Mesodermal cell (in vitro differentiated cells): ENCODE measurements around the gene ALDH1L1.

ENCODE experiments used
- H3K27ac ChIP-seq: 2 replicates; pipeline ENCODE4 v1.7.0; 2013; ENCODE audit warnings: mild to moderate bottlenecking, low read depth, low read length, moderate library complexity; ENCODE audit not compliant: severe bottlenecking
- H3K36me3 ChIP-seq: 2 replicates; pipeline ENCODE4 v1.7.1; 2013; ENCODE audit warnings: mild to moderate bottlenecking, low read length, moderate library complexity; ENCODE audit not compliant: control insufficient read depth, insufficient read depth
- H3K4me1 ChIP-seq: one replicate; pipeline ENCODE4 v1.7.1; 2013; ENCODE audit warnings: mild to moderate bottlenecking, low read length; ENCODE audit not compliant: insufficient read depth, control insufficient read depth, poor library complexity, severe bottlenecking
- H3K4me3 ChIP-seq: 2 replicates; pipeline ENCODE4 v1.7.0; 2013; ENCODE audit warnings: low read length, control low read depth, mild to moderate bottlenecking; ENCODE audit not compliant: insufficient read depth, poor library complexity, severe bottlenecking; ENCODE audit errors: extremely low read depth
- H3K9me3 ChIP-seq: 2 replicates; pipeline ENCODE4 v1.7.1; 2013; ENCODE audit warnings: mild to moderate bottlenecking, low read length, moderate library complexity; ENCODE audit not compliant: control insufficient read depth
- WGBS, 2 experiments: methylation state at CpG; one replicate each; pipeline ENCODE4 v1.1.5; 2013; ENCODE audit warnings: missing lambda C conversion rate in 2 of 2; ENCODE audit not compliant: insufficient coverage in 2 of 2; 5-methylcytosine and 5-hydroxymethylcytosine counted together

ALDH1L1 gene

GRCh38 chr3:126161309-126161708, 19.1 kb downstream of the ALDH1L1 start:
- no peak overlapping the region for H3K27ac ChIP-seq
- WGBS, 2 experiments: no CpG with 5 or more reads among the region's 5 CpGs
- H3K4me3 ChIP-seq: no peak overlapping the region
- H3K9me3 ChIP-seq: no peaks in the 10 kb centered on the region
- H3K4me1 ChIP-seq: no peaks in the 10 kb centered on the region
- H3K36me3 ChIP-seq: no peaks in the 10 kb centered on the region

- no peaks in the 10 kb centered on the region for H3K9me3 ChIP-seq
- WGBS, 2 experiments: 91 to 98% methylated on average over 7 to 10 of the region's 10 CpGs
- no peak overlapping the region for H3K27ac ChIP-seq
- no peaks in the 10 kb centered on the region for H3K4me1 ChIP-seq
- no peaks in the 10 kb centered on the region for H3K36me3 ChIP-seq
- no peak overlapping the region for H3K4me3 ChIP-seq
Measured at GRCh38 chr3:126160243-126161210, 19.9 kb downstream of the ALDH1L1 start.

- no peak overlapping the region for H3K27ac ChIP-seq
- no peak overlapping the region for H3K4me3 ChIP-seq
- H3K9me3 ChIP-seq: no peaks in the 10 kb centered on the region
- no peaks in the 10 kb centered on the region for H3K36me3 ChIP-seq
- no peaks in the 10 kb centered on the region for H3K4me1 ChIP-seq
- 100% methylated on average over 1 of the region's 1 CpG; no CpG with 5 or more reads in 1 of the 2 experiments for WGBS, 2 experiments
Measured at GRCh38 chr3:126159476-126159875, 20.9 kb downstream of the ALDH1L1 start.

- Histone ChIP-seq H3K9me3 (no peaks in the 10 kb centered on the region), H3K27ac (no peak overlapping the region), H3K4me1 (no peaks in the 10 kb centered on the region), H3K36me3 (no peaks in the 10 kb centered on the region), H3K4me3 (no peak overlapping the region)
- WGBS, 2 experiments: 93% methylated on average over 5 to 6 of the region's 7 CpGs
Measured at GRCh38 chr3:126158912-126159454, 21.4 kb downstream of the ALDH1L1 start.

- 90 to 93% methylated on average over 17 to 18 of the region's 18 CpGs for WGBS, 2 experiments
- no peak overlapping the region for H3K4me3 ChIP-seq
- no peak overlapping the region for H3K27ac ChIP-seq
- H3K9me3 ChIP-seq: no peaks in the 10 kb centered on the region
- no peaks in the 10 kb centered on the region for H3K36me3 ChIP-seq
- H3K4me1 ChIP-seq: no peaks in the 10 kb centered on the region
Measured at GRCh38 chr3:126158016-126158911, 22.1 kb downstream of the ALDH1L1 start.

- WGBS, 2 experiments: 97 to 99% methylated on average over 15 to 18 of the region's 26 CpGs
- H3K4me3 ChIP-seq: no peak overlapping the region
- no peak overlapping the region for H3K27ac ChIP-seq
- no peaks in the 10 kb centered on the region for H3K36me3 ChIP-seq
- no peaks in the 10 kb centered on the region for H3K9me3 ChIP-seq
- no peaks in the 10 kb centered on the region for H3K4me1 ChIP-seq
Measured at GRCh38 chr3:126157083-126157768, 23.2 kb downstream of the ALDH1L1 start.

- H3K27ac ChIP-seq: no peak overlapping the region
- no peak overlapping the region for H3K4me3 ChIP-seq
- no peaks in the 10 kb centered on the region for H3K4me1 ChIP-seq
- 89 to 100% methylated on average over 3 to 7 of the region's 8 CpGs for WGBS, 2 experiments
- H3K36me3 ChIP-seq: no peaks in the 10 kb centered on the region
- H3K9me3 ChIP-seq: no peaks in the 10 kb centered on the region
Measured at GRCh38 chr3:126156468-126156867, 23.9 kb downstream of the ALDH1L1 start.

- Histone ChIP-seq H3K4me1 (no peaks in the 10 kb centered on the region), H3K9me3 (no peaks in the 10 kb centered on the region), H3K27ac (no peak overlapping the region), H3K4me3 (no peak overlapping the region), H3K36me3 (no peaks in the 10 kb centered on the region)
- WGBS, 2 experiments: 71 to 76% methylated on average over 4 to 6 of the region's 6 CpGs
Measured at GRCh38 chr3:126155819-126156218, 24.6 kb downstream of the ALDH1L1 start.

GRCh38 chr3:126155280-126155640, 25.1 kb downstream of the ALDH1L1 start:
- no peaks in the 10 kb centered on the region for H3K4me1 ChIP-seq
- no peaks in the 10 kb centered on the region for H3K9me3 ChIP-seq
- no peak overlapping the region for H3K4me3 ChIP-seq
- H3K36me3 ChIP-seq: no peaks in the 10 kb centered on the region
- no peak overlapping the region for H3K27ac ChIP-seq
- WGBS, 2 experiments: 100% methylated on average over 2 of the region's 2 CpGs
